SH-SY5Y (cell line): ENCODE results near the gene GCSH.

Experiments
- GATA2 ChIP-seq: IDR thresholded peaks from 2 replicates; pipeline ENCODE4 v1.6.1; 2011; ENCODE audit warnings: mild to moderate bottlenecking, low read depth, low read length
- GATA3 ChIP-seq: IDR thresholded peaks from 2 replicates; pipeline ENCODE4 v1.6.1; 2011; ENCODE audit warnings: low read depth, mild to moderate bottlenecking, low read length, moderate library complexity

DNA sequence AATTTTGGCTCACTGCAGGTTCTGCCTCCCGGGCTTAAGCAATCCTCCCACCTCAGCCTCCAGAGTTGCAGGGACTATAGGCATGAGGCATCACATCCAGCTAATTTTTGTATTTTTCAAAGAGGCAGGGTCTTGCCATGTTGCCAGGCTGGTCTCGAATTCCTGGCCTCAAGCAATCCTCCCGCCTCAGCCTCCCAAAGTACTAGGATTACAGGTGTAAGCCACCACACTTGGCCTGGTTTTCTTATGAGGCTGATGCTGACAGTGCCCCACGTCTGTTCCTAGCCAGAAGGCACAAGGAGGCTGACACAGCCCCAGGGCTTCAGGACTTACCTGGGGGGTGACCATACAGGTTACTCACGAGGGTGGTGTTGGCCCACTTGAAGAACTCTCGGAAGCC, 33.9 kb upstream of the GCSH start:
- TF ChIP-seq GATA2 = no peak
- no peak for TF ChIP-seq GATA3
